ENCODE measurements around the gene TRAPPC1.

TRAPPC1 gene

GRCh38 chr17:7940034-7940433, 8.3 kb upstream of the TRAPPC1 start:
- DNase-seq = no peak

DNA sequence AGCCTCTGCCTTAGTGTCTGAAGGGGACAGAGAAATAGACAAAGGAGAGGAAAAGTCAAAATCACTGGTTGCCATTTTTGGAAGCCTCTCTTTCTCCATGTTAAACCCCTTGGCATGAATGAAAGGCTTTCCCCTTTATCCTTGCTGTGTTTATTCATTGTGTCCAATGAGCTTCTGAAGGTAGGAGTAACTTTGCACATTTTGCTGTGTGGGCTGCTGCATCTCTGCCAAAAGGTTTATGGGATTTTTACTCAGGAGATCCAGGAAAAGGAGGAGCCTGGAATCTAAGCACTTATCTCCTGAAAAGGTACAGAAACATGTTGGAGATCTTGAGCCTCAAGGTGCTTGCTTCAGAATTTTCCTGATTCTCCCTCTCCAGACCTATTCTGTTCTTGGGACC, 4.1 kb upstream of the TRAPPC1 start:
- no peak for DNase-seq

GRCh38 chr17:7932949-7933348, 1.2 kb upstream of the TRAPPC1 start:
- peak; percentile 39 for DNase-seq

DNA sequence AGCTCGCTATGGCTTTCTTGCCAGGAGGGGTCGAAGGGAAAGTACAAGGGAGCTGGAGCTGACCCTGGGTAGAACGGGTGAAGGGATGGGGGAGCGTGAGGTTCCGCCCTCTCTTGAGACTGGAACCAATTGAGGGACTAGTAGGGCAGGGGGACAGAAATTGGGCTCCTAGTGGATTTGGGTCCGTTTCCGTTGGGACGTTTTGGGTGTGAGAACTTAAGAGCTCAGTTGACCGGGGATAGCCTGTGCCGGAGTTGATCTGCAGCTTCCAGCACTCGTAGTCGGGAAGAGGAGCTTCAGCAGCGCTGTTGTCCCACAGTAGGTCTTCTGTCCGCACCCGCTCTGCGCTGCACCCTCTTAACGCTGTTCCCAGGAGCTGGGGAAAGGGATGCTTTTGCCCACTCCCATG, 741 bp upstream of the TRAPPC1 start:
- DNase-seq = peak; percentile 37

DNA sequence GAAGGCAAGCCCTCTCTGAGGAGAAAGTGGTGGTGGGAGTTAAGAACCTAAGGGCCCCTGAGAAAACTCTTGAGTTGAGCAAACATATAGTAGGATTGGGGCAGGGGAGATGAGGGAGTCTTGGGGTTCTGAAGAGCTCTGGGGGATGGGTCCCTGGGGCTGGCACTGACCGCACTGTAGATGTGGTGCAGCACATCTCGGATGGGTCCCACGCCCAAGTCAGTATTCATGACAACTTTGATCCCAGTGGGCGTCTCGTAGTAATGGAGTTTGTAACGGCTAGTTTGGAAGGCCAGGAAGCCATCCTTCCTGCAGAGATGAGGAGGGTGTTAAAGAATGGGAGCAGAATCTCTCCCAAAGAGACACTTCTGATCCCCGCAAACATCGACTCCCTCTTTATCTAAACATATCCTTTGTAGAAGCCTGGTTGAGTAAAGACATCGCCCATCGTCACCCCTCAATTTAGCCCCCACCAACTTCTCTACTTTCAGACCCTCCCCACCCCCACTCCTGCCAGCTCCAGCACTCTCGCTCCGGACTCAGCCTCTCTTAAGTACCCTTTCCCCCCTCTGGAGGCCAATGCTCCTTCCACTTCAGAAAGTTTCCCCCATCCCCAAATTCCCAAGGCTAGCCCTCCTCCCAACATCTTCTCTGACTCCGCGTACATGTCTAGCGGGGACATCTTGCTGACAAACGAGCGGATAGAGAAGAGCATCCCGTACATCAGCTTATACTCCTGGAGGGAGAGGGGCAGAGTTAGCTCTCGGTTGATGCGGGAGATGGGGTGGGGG, 710 bp downstream of the TRAPPC1 start:
- no peak for DNase-seq

GRCh38 chr17:7929158-7930023, 2.4 kb downstream of the TRAPPC1 start, which contains the start of gene KCNAB3:
KCNAB3 (minus strand) TSS chr17:7929856; CDS start chr17:7929435, 421 bp downstream.
- no peak for DNase-seq

DNA sequence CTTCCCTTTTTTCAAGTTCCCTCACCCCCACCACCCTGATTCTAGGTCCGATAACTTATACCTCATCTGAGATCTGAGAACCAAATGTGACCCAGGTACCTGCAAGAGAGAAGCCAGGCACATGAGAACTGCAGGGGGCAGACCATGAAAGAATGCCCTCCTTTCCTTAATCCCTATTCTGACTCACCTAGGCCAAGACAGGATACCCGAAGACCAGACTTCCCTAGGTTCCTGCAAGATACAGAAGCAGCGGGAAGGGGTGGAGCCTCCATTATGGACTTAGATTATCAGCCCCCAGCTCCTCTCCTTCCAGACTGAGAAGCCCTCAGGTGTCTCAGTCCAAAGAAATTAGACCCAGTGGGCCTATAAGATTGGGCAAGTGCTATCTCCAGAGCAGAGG, 4.2 kb downstream of the TRAPPC1 start:
- DNase-seq = no peak

DNA sequence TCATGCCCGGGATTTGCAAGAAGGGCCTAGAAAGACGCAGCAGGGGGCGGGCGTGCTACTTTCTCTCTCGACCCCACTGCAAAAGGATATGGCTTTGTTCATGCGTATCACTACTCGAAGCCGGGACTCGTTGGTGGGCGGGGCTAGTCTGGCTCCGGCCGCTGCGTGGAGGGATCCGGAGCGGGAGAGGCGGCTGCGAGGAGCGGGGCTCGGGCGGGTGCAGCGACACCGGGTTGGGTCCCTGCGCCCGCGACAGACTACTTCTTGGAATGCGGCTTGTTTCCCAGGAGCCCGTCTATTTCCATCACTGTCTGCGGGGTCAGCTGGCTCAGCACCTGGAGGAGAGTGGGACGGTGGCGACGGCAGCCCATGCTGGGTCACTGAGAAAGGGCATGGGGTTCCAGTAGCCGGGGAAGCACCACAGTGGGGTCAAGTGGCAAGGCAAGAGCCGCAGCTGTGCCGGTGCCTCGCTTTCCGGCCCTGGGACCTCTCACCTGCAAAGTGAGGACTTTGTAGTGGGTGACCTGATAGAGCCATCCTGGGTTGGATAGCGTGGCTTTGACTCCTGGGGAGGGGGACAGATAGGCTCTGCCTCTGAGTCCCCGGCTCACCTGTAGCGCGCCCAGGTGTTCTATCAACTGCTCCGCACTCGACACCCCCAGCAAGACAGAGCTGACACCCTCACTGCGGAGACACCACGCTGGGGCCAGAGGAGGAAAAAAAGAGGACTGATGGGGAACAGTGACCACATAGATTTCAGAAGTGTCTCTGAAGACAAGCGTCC, 8.7 kb downstream of the TRAPPC1 start:
- peak; percentile 67 for DNase-seq

- DNase-seq = no peak
Observed at GRCh38 chr17:7922269-7922844, 9.4 kb downstream of the TRAPPC1 start.

GRCh38 chr17:7916808-7917207, 14.9 kb downstream of the TRAPPC1 start:
- no peak for DNase-seq

DNA sequence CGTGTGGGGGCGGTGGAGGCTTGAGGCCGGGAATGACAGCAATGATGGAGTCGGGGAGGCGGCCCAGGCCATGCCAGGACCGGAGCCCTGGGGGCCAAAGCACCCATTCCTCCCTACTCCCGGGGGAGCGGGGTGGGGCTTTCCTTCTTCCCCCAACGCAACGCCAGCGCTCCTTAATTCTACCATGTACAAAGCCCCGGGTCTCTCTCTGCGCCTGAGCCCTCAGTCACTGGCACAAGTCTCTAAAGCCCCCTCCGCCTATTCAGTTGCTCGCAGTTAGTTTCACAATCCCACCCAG, 15.4 kb downstream of the TRAPPC1 start:
- DNase-seq = peak; percentile 58

GRCh38 chr17:7915611-7916384, 15.9 kb downstream of the TRAPPC1 start, which contains the start of gene RNF227:
RNF227 (minus strand) TSS chr17:7916289; CDS start chr17:7916195, 94 bp downstream.
- DNase-seq = peak; percentile 99

- no peak for DNase-seq
Observed at GRCh38 chr17:7915179-7915610, 16.6 kb downstream of the TRAPPC1 start.

DNA sequence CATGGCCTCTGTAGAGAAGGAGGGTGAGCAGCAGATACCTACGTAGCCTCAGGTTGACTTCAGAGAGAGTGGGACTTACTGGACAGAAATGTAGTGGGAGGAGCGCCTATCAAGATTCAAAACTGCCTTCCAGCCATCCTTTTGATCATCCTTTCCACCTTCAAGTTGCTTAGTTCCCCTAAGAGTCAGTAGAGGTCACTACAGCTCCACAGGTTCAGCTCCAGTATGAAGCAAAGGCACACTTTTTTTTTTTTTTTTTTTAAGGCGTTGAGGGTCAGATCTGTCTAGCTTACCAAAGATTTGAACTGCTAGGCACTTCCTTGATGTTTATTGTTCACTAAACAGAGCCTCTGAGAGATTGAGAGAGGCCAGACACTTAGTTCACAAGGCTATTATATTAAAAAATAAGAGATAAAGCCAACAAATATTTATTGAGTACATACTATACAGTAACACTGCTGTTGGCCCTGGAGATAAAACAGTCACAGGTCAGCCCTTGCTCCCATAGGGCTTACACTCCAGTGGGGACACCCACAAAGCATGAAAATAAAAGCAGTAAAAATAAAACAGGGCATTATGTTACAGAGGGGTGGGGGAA, 18.7 kb downstream of the TRAPPC1 start:
- DNase-seq = peak; percentile 50

DNA sequence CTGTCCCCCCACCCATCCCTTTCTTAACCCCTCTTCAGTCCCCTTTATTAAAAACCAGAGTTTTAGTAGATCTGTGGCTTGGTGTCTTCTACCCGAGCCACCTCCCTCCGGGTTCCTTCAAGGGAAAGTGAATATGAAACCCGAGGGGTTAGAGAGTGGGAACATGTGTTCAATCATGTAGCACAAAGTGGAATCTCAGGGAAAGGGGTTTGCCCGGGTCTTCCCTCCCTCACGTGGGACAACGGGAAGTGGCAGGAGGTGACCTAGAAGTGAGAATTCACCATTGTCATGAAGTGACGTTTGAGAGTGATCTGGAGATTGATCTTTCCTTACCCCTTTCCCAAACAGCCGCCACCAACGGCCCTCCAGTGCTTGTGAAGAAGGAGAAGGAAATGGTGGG, 20.6 kb downstream of the TRAPPC1 start:
- DNase-seq = no peak

DNA sequence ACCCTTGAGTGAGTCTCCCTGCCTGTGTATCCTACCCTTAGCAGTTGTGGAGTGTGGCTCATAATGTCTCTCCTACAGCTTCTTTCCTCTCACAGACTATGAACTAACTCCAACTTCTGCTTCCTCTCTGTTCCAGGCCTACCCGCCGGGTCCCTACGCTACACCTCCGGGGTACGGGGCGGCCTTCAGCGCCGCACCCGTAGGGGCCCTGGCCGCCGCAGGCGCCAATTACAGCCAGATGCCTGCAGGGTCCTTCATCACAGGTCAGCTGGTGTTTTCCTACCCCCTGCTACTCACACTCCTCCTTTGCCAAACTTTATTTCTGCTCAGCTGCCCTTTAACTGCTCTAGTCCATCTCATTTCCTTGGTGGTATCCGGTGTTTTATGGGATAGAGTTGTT, 21.0 kb downstream of the TRAPPC1 start:
- DNase-seq = no peak

DNA sequence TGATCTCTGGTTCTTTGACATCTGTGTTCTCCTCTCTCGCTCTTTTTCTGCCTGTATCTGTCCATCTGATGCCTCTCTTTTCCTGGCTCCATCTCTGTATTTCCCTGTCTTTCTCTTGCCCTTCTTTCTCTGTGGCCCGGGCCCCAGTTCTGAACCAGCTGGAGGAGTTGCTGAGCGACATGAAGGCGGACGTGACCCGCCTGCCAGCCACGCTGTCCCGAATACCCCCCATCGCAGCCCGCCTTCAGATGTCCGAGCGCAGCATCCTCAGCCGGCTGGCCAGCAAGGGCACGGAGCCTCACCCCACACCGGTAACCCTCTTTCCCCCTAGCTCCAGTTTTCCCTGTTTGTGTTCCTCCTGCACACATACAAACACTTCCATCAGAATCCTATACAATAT, 21.5 kb downstream of the TRAPPC1 start:
- no peak for DNase-seq

DNA sequence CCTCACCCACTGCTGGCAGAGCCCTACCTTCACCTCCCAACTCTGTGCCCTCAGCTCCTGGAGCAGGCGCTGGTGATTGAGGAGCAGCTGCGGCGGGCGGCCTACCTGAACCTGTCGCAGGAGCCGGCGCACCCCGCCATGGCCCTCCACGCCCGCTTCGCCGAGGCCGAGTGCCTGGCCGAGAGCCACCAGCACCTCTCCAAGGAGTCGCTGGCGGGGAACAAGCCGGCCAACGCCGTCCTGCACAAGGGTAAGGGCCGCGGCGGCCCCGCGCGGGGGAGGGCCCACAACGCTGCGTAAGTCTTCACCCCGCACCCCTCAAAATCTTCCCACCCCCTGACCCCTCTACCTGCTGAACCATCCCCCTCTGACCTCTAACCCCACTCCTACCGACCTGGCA, 22.7 kb downstream of the TRAPPC1 start:
- no peak for DNase-seq

GRCh38 chr17:7903154-7904103, 28.3 kb downstream of the TRAPPC1 start:
- peak; percentile 94 for DNase-seq

- DNase-seq = no peak
Observed at GRCh38 chr17:7897773-7898172, 34.0 kb downstream of the TRAPPC1 start.

Measured in DMS79 treated with DMSO at 0.1 percent for 48 hours (cell line).